GM12878 (cell line): ENCODE data around the gene ECM1.

Experiments used
- CTCF ChIP-seq, 3 experiments: IDR thresholded peaks in 2 of 3; conservative IDR thresholded peaks in 1 of 3; 2 replicates each; pipeline ENCODE4 v1.5.1; 2011; ENCODE audit warnings: low read depth in 3 of 3, low read length in 3 of 3, mild to moderate bottlenecking in 3 of 3, control low read depth in 2 of 3, moderate library complexity in 2 of 3, inconsistent platforms in 1 of 3, mixed read lengths in 1 of 3; ENCODE audit not compliant: control insufficient read depth in 2 of 3, insufficient read depth in 1 of 3; ENCODE audit errors: extremely low read depth in 1 of 3
- JUND ChIP-seq: IDR thresholded peaks from 2 replicates; pipeline ENCODE4 v1.6.1; 2012; ENCODE audit warnings: low read depth, mild to moderate bottlenecking, low read length, improper control_type of control experiment, moderate library complexity
- MYC ChIP-seq: IDR thresholded peaks from 2 replicates; pipeline ENCODE4 v1.6.1; 2011; ENCODE audit warnings: mild to moderate bottlenecking, low read length, moderate library complexity, inconsistent platforms; ENCODE audit not compliant: insufficient read depth, insufficient replicate concordance, insufficient read length, severe bottlenecking
- POLR2AphosphoS5 ChIP-seq: IDR thresholded peaks from 2 replicates; pipeline ENCODE4 v1.6.1; 2011; ENCODE audit warnings: mild to moderate bottlenecking, low read length, inconsistent platforms
- SUZ12 ChIP-seq: fragments of 200-600 bp; sonication (generic); IDR thresholded peaks from one replicate; pipeline ENCODE4 v1.6.1; 2018; ENCODE audit warnings: antibody characterized with exemption, mild to moderate bottlenecking; ENCODE audit not compliant: unreplicated experiment

GRCh38 chr1:150546294-150546937 is 38.5 kb downstream of the ECM1 start:
- TF ChIP-seq CTCF (IDR thresholded peaks at IDR 0.05 in 2 of 3, conservative IDR thresholded peaks at IDR 0.05 in 1 of 3; ENCODE audit: control insufficient read depth in 2 of 3, extremely low read depth in 1 of 3, insufficient read depth in 1 of 3, low read depth in 3 of 3, low read length in 3 of 3) = no peak
- TF ChIP-seq POLR2AphosphoS5 = no peak
- no peak for TF ChIP-seq SUZ12
- TF ChIP-seq MYC = no peak
- no peak for TF ChIP-seq JUND
